Natural killer cell (primary cell): Measurements from ENCODE around the gene IFNE. TPM values are rescaled to one million over a fixed set of nuclear protein-coding genes. Genes with fewer than 3 reads are reported as not detected.

ENCODE experiments used
- ATAC-seq, 3 donors: fragments of 150-1000 bp in 2 of 3; fragments of 200-7000 bp in 1 of 3; cut with Tn5 transposase; 1 replicate in 1 of 3; 2 replicates in 2 of 3; pipeline ENCODE4 v1.10.0; 2021; ENCODE audit warnings: mild to moderate bottlenecking in 2 of 3, moderate library complexity in 2 of 3
- DNase-seq, 2 donors: peaks; one replicate each; pipeline versions ENCODE4 v3.0.0 to v3.0.0-alpha.2; 2013 to 2021; ENCODE audit warnings: mixed read lengths in 1 of 2
- H3K27ac ChIP-seq: one replicate; pipeline ENCODE4 v1.5.1; 2013; ENCODE audit warnings: mild to moderate bottlenecking, low read length
- H3K27me3 ChIP-seq: one replicate; pipeline ENCODE4 v1.6.1; 2013; ENCODE audit warnings: low read length; ENCODE audit not compliant: control insufficient read depth, insufficient read depth
- H3K36me3 ChIP-seq: one replicate; pipeline ENCODE4 v1.6.1; 2013; ENCODE audit warnings: low read length; ENCODE audit not compliant: control insufficient read depth, insufficient read depth
- H3K4me1 ChIP-seq: one replicate; pipeline ENCODE4 v1.6.1; 2013; ENCODE audit warnings: low read length; ENCODE audit not compliant: control insufficient read depth, insufficient read depth
- H3K4me3 ChIP-seq: one replicate; pipeline ENCODE4 v1.5.1; 2013; ENCODE audit warnings: low read length
- H3K9me3 ChIP-seq: one replicate; pipeline ENCODE4 v1.6.1; 2013; ENCODE audit warnings: low read length; ENCODE audit not compliant: control insufficient read depth, insufficient read depth
- H3K27ac Mint-ChIP-seq, 2 donors: one replicate each; pipeline ENCODE4 v1.8.0; 2022; ENCODE audit warnings: mild to moderate bottlenecking in 2 of 2, mixed read lengths in 2 of 2, moderate library complexity in 1 of 2
- H3K27me3 Mint-ChIP-seq, 2 donors: one replicate each; pipeline ENCODE4 v1.8.0; 2022; ENCODE audit warnings: low read depth in 2 of 2, mixed read lengths in 2 of 2
- H3K36me3 Mint-ChIP-seq: one replicate; pipeline ENCODE4 v1.8.0; 2022; ENCODE audit warnings: mixed read lengths
- H3K4me1 Mint-ChIP-seq, 2 donors: one replicate each; pipeline ENCODE4 v1.8.0; 2022; ENCODE audit warnings: mixed read lengths in 2 of 2
- H3K4me3 Mint-ChIP-seq: one replicate; pipeline ENCODE4 v1.8.0; 2022; ENCODE audit warnings: mild to moderate bottlenecking, moderate library complexity, mixed read lengths
- H3K9me3 Mint-ChIP-seq, 2 donors: one replicate each; pipeline ENCODE4 v1.8.0; 2022; ENCODE audit warnings: mixed read lengths in 2 of 2
- CTCF ChIP-seq: fragments of 200-600 bp; IDR thresholded peaks from one replicate; pipeline ENCODE4 v1.8.0; 2022; ENCODE audit warnings: antibody characterized with exemption
- WGBS: methylation state at CpG from one replicate; pipeline ENCODE4 v1.1.7; 2013; ENCODE audit warnings: missing lambda C conversion rate; ENCODE audit not compliant: insufficient coverage; 5-methylcytosine and 5-hydroxymethylcytosine counted together
- intact Hi-C: fragments of 100-400 bp; cut with micrococcal nuclease; formaldehyde crosslinking; loops from one replicate; pipeline ENCODE4 v1.14.2; 2022
- total RNA-seq, 4 donors: library from RNA; stranded (reverse); fragments of 120-200 nt in 1 of 4; gene quantifications; one replicate each; pipeline versions ENCODE4 v1.2.3 to v1.2.4, GENCODE V29; 2013 to 2022

The IFNE gene
- total RNA-seq, 3 donors from 2014 or later (not counting 1 experiment from before 2014, with no cell fraction given) = not detected

GRCh38 chr9:21432672-21433425 is 49.3 kb downstream of the IFNE start:
- no peaks in the 10 kb centered on the region for H3K4me1 ChIP-seq
- no peak overlapping the region for H3K27ac Mint-ChIP-seq
- H3K36me3 Mint-ChIP-seq = no peaks in the 10 kb centered on the region
- TF ChIP-seq CTCF = no peak
- H3K9me3 Mint-ChIP-seq = no peaks in the 10 kb centered on the region
- no peak for ATAC-seq
- intact Hi-C loops = no loop called here
- no peak overlapping the region for H3K27ac ChIP-seq
- H3K4me1 Mint-ChIP-seq = no peaks in the 10 kb centered on the region
- DNase-seq = no peak
- H3K27me3 ChIP-seq = no peaks in the 10 kb centered on the region
- no peaks in the 10 kb centered on the region for H3K9me3 ChIP-seq
- H3K4me3 ChIP-seq = no peak overlapping the region
- no peak overlapping the region for H3K4me3 Mint-ChIP-seq
- no peaks in the 10 kb centered on the region for H3K36me3 ChIP-seq
- peaks cover 35 to 49% of the 10 kb centered on the region in 2 donors for H3K27me3 Mint-ChIP-seq
- WGBS = 56% methylated on average over 1 of the region's 2 CpGs

Other genes starting within 250 kb of the IFNE start
- gene IFNA14, start 242.3 kb downstream of the IFNE start, total RNA-seq = not detected
- gene IFNA5, start 177.0 kb downstream of the IFNE start, total RNA-seq = not detected
- gene KLHL9, start 146.9 kb downstream of the IFNE start, total RNA-seq = 10 to 100 TPM; 13.5 to 17.2 (median 13.6) TPM
- not detected for gene IFNA6, start 131.4 kb downstream of the IFNE start, total RNA-seq
- gene IFNA13, start 114.3 kb downstream of the IFNE start, total RNA-seq = not detected
- not detected for gene IFNA2, start 96.9 kb downstream of the IFNE start, total RNA-seq
- not detected for gene IFNA8, start 73.2 kb downstream of the IFNE start, total RNA-seq
- not detected for gene IFNA1, start 41.9 kb downstream of the IFNE start, total RNA-seq